Embryonic facial prominence (tissue), 1 donor: ENCODE results near the gene CCNY.

Experiments used
- DNase-seq: peaks from one replicate; pipeline ENCODE4 v3.0.0-alpha.2; 2016; ENCODE audit errors: extremely low spot score

The CCNY gene

GRCh38 chr10:35426657-35427056 is 90.3 kb downstream of the CCNY start:
- DNase-seq = no peak

- DNase-seq = no peak
Observed at GRCh38 chr10:35427543-35427942, 91.2 kb downstream of the CCNY start.

GRCh38 chr10:35428521-35428920 is 92.2 kb downstream of the CCNY start:
- no peak for DNase-seq

GRCh38 chr10:35432781-35433338 is 96.6 kb downstream of the CCNY start:
- DNase-seq = no peak

- peak; percentile 29 for DNase-seq
Observed at GRCh38 chr10:35433851-35434426, 97.6 kb downstream of the CCNY start.

- no peak for DNase-seq
Observed at GRCh38 chr10:35434533-35434932, 98.2 kb downstream of the CCNY start.

GRCh38 chr10:35435824-35436223 is 99.5 kb downstream of the CCNY start:
- no peak for DNase-seq

- DNase-seq = no peak
Observed at GRCh38 chr10:35437829-35438228, 101.5 kb downstream of the CCNY start.

GRCh38 chr10:35438718-35439571 is 102.6 kb downstream of the CCNY start:
- DNase-seq = no peak

- no peak for DNase-seq
Observed at GRCh38 chr10:35440016-35440415, 103.7 kb downstream of the CCNY start.

- DNase-seq = no peak
Observed at GRCh38 chr10:35442028-35442427, 105.7 kb downstream of the CCNY start.

- no peak for DNase-seq
Observed at GRCh38 chr10:35442592-35442991, 106.3 kb downstream of the CCNY start.

- DNase-seq = no peak
Observed at GRCh38 chr10:35443858-35444257, 107.5 kb downstream of the CCNY start.

GRCh38 chr10:35445150-35445884 is 109.0 kb downstream of the CCNY start:
- DNase-seq = no peak

GRCh38 chr10:35446439-35446838 is 110.1 kb downstream of the CCNY start:
- DNase-seq = no peak

- no peak for DNase-seq
Observed at GRCh38 chr10:35447693-35448407, 111.5 kb downstream of the CCNY start.

- DNase-seq = no peak
Observed at GRCh38 chr10:35448687-35449662, 112.7 kb downstream of the CCNY start.

GRCh38 chr10:35449944-35450343 is 113.6 kb downstream of the CCNY start:
- DNase-seq = no peak

GRCh38 chr10:35451151-35452016 is 115.1 kb downstream of the CCNY start:
- no peak for DNase-seq

- DNase-seq = no peak
Observed at GRCh38 chr10:35452171-35452570, 115.9 kb downstream of the CCNY start.
